Sigmoid colon (tissue), 3 donors: Measurements from ENCODE around the gene PTTG2.

Experiments
- CTCF ChIP-seq, 4 experiments: fragments of 450-650 bp in 3 of 4; fragments of 200-600 bp in 1 of 4; IDR thresholded peaks; one replicate each; pipeline ENCODE4 v1.5.1; 2016 to 2019; ENCODE audit warnings: antibody characterized with exemption in 4 of 4, mild to moderate bottlenecking in 3 of 4, moderate library complexity in 2 of 4
- POLR2A ChIP-seq, 2 donors: fragments of 450-650 bp; IDR thresholded peaks; one replicate each; pipeline ENCODE4 v1.6.1; 2016; ENCODE audit warnings: antibody characterized with exemption in 2 of 2, mild to moderate bottlenecking in 2 of 2, moderate library complexity in 2 of 2

GRCh38 chr4:37956941-37957340 is 3.3 kb upstream of the PTTG2 start:
- TF ChIP-seq CTCF (IDR thresholded peaks at IDR 0.05) (no peak), POLR2A (IDR thresholded peaks at IDR 0.05) (no peak)
